Cardiac muscle cell (in vitro differentiated cells and primary cell): Measurements from ENCODE around the gene SLC35B4. TPM values are rescaled to one million over a fixed set of nuclear protein-coding genes. Genes with fewer than 3 reads are reported as not detected.

Experiments
- polyA plus RNA-seq: library from polyadenylated mRNA; unstranded; fragments of >200 nt; fragmentation: Nextera tagmentation; extraction: Ambion mirVana; gene quantifications from 2 replicates; pipeline ENCODE4 v1.2.1, GENCODE V29; 2016
- total RNA-seq: library from RNA; depleted of rRNA; stranded (reverse); fragments of >200 nt; gene quantifications from 2 replicates; pipeline ENCODE4 v1.2.3, GENCODE V29; 2016

Gene SLC35B4
- total and polyA plus RNA-seq, 2 experiments from 2014 or later, result 7.1 to 16.8 TPM

Other genes with a start within 250 kb of the SLC35B4 start
- 0.21 and 0.36 TPM in 2 replicates for gene LRGUK, start 189.6 kb downstream of the SLC35B4 start, total RNA-seq
- 0.10 TPM in 1 of 2 replicates, not detected in the other for gene LRGUK, start 189.6 kb downstream of the SLC35B4 start, polyA plus RNA-seq
- gene AKR1B1, start 142.2 kb upstream of the SLC35B4 start, total RNA-seq, result 48.9 and 55.7 TPM in 2 replicates
- 158 and 173 TPM in 2 replicates for gene AKR1B1, start 142.2 kb upstream of the SLC35B4 start, polyA plus RNA-seq
- 0.57 and 0.67 TPM in 2 replicates for gene AKR1B10, start 210.6 kb upstream of the SLC35B4 start, total RNA-seq
- gene AKR1B10, start 210.6 kb upstream of the SLC35B4 start, polyA plus RNA-seq, result 0.60 and 1.3 TPM in 2 replicates
- gene AKR1B15, start 232.2 kb upstream of the SLC35B4 start, total RNA-seq, result 0.21 and 1.6 TPM in 2 replicates
- 1.3 and 2.6 TPM in 2 replicates for gene AKR1B15, start 232.2 kb upstream of the SLC35B4 start, polyA plus RNA-seq